Measurements from ENCODE around the gene ACR.
"Not testable (repeated sequence)": the region's sequence is repeated elsewhere in the genome, so short reads cannot be mapped to it uniquely, and the experiment has no call there.

GRCh38 chr22:50775132-50775531 is 37.1 kb downstream of the ACR start:
- peak in 1 of 2 donors; percentile 22 for TF ChIP-seq CTCF (IDR thresholded peaks at IDR 0.05)
- TF ChIP-seq POLR2A, POLR2AphosphoS5, EP300 (IDR thresholded peaks at IDR 0.05): not testable (repeated sequence)
